Vagina (tissue), 2 donors: Measurements from ENCODE around the gene ARHGAP5. TPM values are rescaled to one million over a fixed set of nuclear protein-coding genes. Genes with fewer than 3 reads are reported as not detected.

Experiments
- DNase-seq, 2 donors: peaks; one replicate each; pipeline ENCODE4 v3.0.0-alpha.2; 2017; ENCODE audit errors: extremely low spot score in 2 of 2
- H3K27ac ChIP-seq: fragments of 200-600 bp; sonication (generic); one replicate; pipeline ENCODE4 v1.5.1; 2019
- H3K27me3 ChIP-seq: fragments of 200-600 bp; sonication (generic); one replicate; pipeline ENCODE4 v1.5.1; 2019
- H3K36me3 ChIP-seq, 2 donors: fragments of 200-600 bp; sonication (generic); one replicate each; pipeline ENCODE4 v1.5.1; 2017 to 2019
- H3K4me1 ChIP-seq: fragments of 200-600 bp; sonication (generic); one replicate; pipeline ENCODE4 v1.5.1; 2019
- H3K4me3 ChIP-seq, 2 donors: fragments of 200-600 bp; sonication (generic); 1 replicate in 1 of 2; 2 replicates in 1 of 2; pipeline ENCODE4 v1.5.1; 2016 to 2019
- H3K9me3 ChIP-seq: fragments of 200-600 bp; sonication (generic); one replicate; pipeline ENCODE4 v1.5.1; 2019
- POLR2A ChIP-seq, 2 donors: fragments of 450-650 bp; IDR thresholded peaks; one replicate each; pipeline ENCODE4 v1.6.1; 2017; ENCODE audit warnings: antibody characterized with exemption in 2 of 2, mild to moderate bottlenecking in 2 of 2, moderate library complexity in 2 of 2
- POLR2AphosphoS5 ChIP-seq, 2 donors: sonication (generic); formaldehyde crosslinking; IDR thresholded peaks; one replicate each; pipeline ENCODE4 v1.9.0; 2017; ENCODE audit warnings: antibody characterized with exemption in 2 of 2, mild to moderate bottlenecking in 2 of 2, low read depth in 1 of 2; ENCODE audit not compliant: insufficient read depth in 1 of 2
- intact Hi-C: fragments of 100-400 bp; cut with DNase I; formaldehyde crosslinking; loops from one replicate; pipeline ENCODE4 v1.15.1; 2023
- total RNA-seq: library from RNA; depleted of rRNA; stranded (reverse); fragments of >200 nt; gene quantifications from one replicate; pipeline ENCODE4 v1.2.3, GENCODE V29; 2016
- TF ChIP-seq, protein P1 (sequence below), 3 experiments: fragments of 450-650 bp in 2 of 3; fragments of 200-600 bp in 1 of 3; sonication (generic) in 1 of 3; IDR thresholded peaks; one replicate each; pipeline ENCODE4 v1.5.1; 2017 to 2019; ENCODE audit warnings: antibody characterized with exemption in 3 of 3, mild to moderate bottlenecking in 2 of 3, moderate library complexity in 2 of 3

ARHGAP5 gene
- 90.6 TPM for total RNA-seq

- peak within 1 kb of the TSS; percentile 100 for H3K27ac ChIP-seq
- H3K4me3 ChIP-seq = peak within 1 kb of the TSS; percentile 94 to 95
- H3K36me3 ChIP-seq = no peaks in the 10 kb centered on the region
- H3K9me3 ChIP-seq = no peaks in the 10 kb centered on the region
- no peaks in the 10 kb centered on the region for H3K27me3 ChIP-seq
- peak in 1 of 2 donors; percentile 90 for DNase-seq
- TF ChIP-seq, protein P1, sequence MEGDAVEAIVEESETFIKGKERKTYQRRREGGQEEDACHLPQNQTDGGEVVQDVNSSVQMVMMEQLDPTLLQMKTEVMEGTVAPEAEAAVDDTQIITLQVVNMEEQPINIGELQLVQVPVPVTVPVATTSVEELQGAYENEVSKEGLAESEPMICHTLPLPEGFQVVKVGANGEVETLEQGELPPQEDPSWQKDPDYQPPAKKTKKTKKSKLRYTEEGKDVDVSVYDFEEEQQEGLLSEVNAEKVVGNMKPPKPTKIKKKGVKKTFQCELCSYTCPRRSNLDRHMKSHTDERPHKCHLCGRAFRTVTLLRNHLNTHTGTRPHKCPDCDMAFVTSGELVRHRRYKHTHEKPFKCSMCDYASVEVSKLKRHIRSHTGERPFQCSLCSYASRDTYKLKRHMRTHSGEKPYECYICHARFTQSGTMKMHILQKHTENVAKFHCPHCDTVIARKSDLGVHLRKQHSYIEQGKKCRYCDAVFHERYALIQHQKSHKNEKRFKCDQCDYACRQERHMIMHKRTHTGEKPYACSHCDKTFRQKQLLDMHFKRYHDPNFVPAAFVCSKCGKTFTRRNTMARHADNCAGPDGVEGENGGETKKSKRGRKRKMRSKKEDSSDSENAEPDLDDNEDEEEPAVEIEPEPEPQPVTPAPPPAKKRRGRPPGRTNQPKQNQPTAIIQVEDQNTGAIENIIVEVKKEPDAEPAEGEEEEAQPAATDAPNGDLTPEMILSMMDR (IDR thresholded peaks at IDR 0.05) = no peak
- TF ChIP-seq POLR2A (IDR thresholded peaks at IDR 0.05) (no peak), POLR2AphosphoS5 (IDR thresholded peaks at IDR 0.05; ENCODE audit: insufficient read depth in 1 of 2, low read depth in 1 of 2) (peak in 1 of 2 donors; percentile 59)
- intact Hi-C loops = loop anchor here (2.0 to 10.0 kb wide), 3 partner anchors 81 to 125 kb away; partner anchors contain the start of genes RNU6-7 and RNU6-8
- peaks cover 60% of the 10 kb centered on the region for H3K4me1 ChIP-seq
These were observed at the start of gene ARHGAP5 for GRCh38 chr14:32077081-32078022. Gene ARHGAP5, plus strand, starts transcription at chr14:32077304. Its CDS starts 13,366 bp downstream, at chr14:32090670.

- Histone ChIP-seq H3K4me3 (no peak overlapping the region), H3K9me3 (no peaks in the 10 kb centered on the region), H3K27me3 (no peaks in the 10 kb centered on the region), H3K27ac (no peak overlapping the region), H3K36me3 (no peaks in the 10 kb centered on the region), H3K4me1 (no peaks in the 10 kb centered on the region)
- TF ChIP-seq, protein P1 (IDR thresholded peaks at IDR 0.05) = no peak
- TF ChIP-seq POLR2A (IDR thresholded peaks at IDR 0.05) (no peak), POLR2AphosphoS5 (IDR thresholded peaks at IDR 0.05; ENCODE audit: insufficient read depth in 1 of 2, low read depth in 1 of 2) (no peak)
- DNase-seq = no peak
- intact Hi-C loops = no loop called here
These were observed 48.5 kb upstream of the ARHGAP5 start for GRCh38 chr14:32028599-32028998.

DNA sequence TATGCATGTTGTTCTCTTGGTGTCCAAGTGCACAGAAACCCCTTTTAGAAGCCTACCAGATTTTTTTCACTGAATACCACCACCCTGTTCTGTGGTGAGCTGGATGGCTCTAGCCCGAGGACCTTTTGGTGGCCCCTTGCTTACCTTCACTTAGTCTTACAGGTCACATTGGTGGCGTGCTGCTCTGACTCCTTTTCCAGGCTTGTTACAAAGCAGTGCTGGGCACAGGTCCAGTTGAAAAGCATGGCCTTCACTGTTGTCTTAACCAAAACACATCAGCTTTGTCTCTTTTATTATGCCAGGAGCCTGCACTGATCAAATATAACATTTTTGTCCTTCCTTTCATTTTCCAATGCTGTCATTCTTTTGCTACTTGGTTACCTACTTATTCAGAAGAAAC is 43.6 kb upstream of the ARHGAP5 start:
- DNase-seq = no peak
- no peak for TF ChIP-seq POLR2A (IDR thresholded peaks at IDR 0.05)
- TF ChIP-seq, protein P1 (IDR thresholded peaks at IDR 0.05) = no peak
- no peak for TF ChIP-seq POLR2AphosphoS5 (IDR thresholded peaks at IDR 0.05; ENCODE audit: insufficient read depth in 1 of 2, low read depth in 1 of 2)
- H3K27me3 ChIP-seq = no peaks in the 10 kb centered on the region
- H3K4me3 ChIP-seq = no peak overlapping the region
- no peaks in the 10 kb centered on the region for H3K4me1 ChIP-seq
- H3K36me3 ChIP-seq = no peaks in the 10 kb centered on the region
- no peak overlapping the region for H3K27ac ChIP-seq
- intact Hi-C loops = no loop called here
- H3K9me3 ChIP-seq = no peaks in the 10 kb centered on the region

GRCh38 chr14:32038876-32039275 is 38.2 kb upstream of the ARHGAP5 start:
- Histone ChIP-seq H3K27ac (no peak overlapping the region), H3K4me3 (no peak overlapping the region), H3K9me3 (no peaks in the 10 kb centered on the region), H3K36me3 (no peaks in the 10 kb centered on the region), H3K27me3 (no peaks in the 10 kb centered on the region), H3K4me1 (no peaks in the 10 kb centered on the region)
- intact Hi-C loops = no loop called here
- TF ChIP-seq POLR2AphosphoS5 (IDR thresholded peaks at IDR 0.05; ENCODE audit: insufficient read depth in 1 of 2, low read depth in 1 of 2) (no peak), POLR2A (IDR thresholded peaks at IDR 0.05) (no peak)
- TF ChIP-seq, protein P1 (IDR thresholded peaks at IDR 0.05) = no peak
- DNase-seq = no peak
